Muscle of arm (tissue), 12 donors: ENCODE measurements around the gene EZH2. TPM values are rescaled to one million over a fixed set of nuclear protein-coding genes. Genes with fewer than 3 reads are reported as not detected.

ENCODE experiments used
- DNase-seq: peaks from one replicate; pipeline ENCODE4 v3.0.0-alpha.2; 2013
- polyA plus RNA-seq, 12 donors: library from polyadenylated mRNA; unstranded; fragments of 120-200 nt; gene quantifications; one replicate each; pipeline ENCODE4 v1.2.1, GENCODE V29; 2013; ENCODE audit not compliant: insufficient read length in 12 of 12

The EZH2 gene
- polyA plus RNA-seq, 12 donors: 15.3 to 44.6 (median 26.0) TPM; not detected in 1

DNA sequence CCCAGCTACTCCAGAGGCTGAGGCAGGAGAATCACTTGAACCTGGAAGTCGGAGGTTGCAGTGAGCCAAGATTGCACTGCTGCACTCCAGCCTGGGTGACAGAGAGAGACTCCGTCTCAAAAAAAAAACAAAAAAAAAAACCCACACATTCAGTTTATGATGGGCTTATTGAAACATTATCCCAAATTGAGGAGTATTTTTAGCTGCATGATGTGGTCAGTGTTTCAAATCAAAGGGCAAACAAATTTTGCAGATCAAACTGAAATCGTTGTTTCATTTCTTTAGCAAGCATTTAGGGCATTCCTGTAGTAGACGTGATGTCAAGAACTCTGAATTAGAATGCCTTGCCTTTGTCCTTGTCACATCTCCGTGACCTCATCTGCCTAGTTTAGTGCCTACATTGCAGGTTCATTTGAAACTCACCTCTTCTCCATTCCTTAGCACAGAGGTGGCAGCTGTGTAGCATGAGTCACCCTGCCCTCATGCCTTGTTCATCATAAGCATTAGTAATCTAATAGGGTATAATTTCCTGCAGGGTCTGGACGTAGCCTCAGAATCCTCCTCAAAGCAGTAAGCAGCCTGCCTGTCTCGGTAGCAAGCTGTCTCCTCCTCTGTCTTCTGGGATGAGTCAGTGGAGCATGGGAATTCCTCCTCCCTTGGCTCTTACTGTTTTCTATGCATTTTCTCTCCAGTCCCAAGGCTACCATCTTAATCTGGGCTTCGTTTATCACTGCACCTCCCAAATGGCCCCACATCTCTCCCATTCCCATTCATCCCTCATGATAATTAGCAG, 111.6 kb downstream of the EZH2 start:
- DNase-seq: no peak

GRCh38 chr7:148770004-148770403, 114.1 kb downstream of the EZH2 start:
- DNase-seq: no peak

DNA sequence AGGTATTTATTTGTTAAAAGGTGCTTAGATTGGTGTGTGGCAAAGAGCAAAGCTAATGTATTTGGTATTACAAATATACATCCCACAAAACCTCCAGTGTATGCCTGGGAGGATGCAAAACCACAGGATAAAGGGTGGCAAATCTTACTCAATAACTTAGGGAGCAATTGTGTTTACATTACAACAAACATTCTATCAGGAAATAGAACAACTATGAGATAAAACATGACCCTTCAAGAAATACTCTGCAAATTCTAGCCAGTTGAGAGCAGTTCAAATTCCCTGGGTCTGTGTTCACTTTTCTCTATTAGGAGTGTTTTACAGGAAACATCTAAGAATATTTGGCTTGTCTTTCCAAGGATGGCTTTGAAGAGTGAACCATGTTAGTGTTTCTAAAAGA, 120.5 kb downstream of the EZH2 start:
- DNase-seq: no peak

DNA sequence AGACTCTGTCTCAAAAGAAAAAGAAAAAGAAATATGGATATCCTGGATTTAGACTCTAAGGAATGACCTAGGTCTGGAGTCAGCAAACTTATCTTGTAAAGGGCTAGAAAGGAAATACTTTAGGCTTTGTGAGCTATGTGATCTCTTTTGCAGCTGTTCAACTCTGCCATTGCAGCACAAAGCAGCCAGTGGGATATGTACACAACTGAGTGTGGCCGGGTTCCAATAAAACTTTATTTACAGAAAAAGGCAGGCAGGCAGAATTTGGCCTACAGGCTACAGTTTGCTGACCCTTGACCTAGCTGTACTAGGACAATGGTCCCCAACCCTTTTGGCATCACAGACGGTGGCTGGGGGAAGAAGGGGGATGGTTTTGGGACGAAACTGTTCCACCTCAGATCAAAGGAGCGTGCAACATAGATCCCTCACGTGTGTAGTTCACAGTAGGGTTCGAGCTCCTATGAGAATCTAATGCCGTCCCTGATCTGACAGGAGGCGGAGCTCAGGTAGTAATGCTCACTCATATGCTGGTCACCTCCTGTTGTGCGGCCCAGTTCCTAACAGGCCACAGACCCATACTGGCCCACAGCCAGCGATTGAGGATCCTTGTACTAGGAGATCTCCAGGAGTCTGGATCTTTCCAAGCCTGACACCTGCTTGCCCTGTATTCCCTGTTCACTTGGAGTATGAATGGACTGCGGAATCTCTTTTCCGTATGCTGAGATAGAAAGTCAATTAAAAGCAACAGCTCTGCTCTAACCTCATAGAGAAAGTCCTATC, 122.4 kb downstream of the EZH2 start:
- DNase-seq: no peak

Other genes starting within 250 kb of the EZH2 start
- 10 to 100 TPM in 11 of 12 donors, not detected in 1; 24.8 to 61.8 (median 53.7) TPM for gene CUL1, start 185.4 kb downstream of the EZH2 start, polyA plus RNA-seq
- gene PDIA4, start 144.2 kb upstream of the EZH2 start, polyA plus RNA-seq: 10 to 100 TPM in 11 of 12 donors, not detected in 1; 56.5 to 91.6 (median 73.8) TPM
- 1 to 10 TPM in 10 of 12 donors, not detected in 2; 3.2 to 6.8 (median 4.4) TPM for gene ZNF786, start 206.4 kb upstream of the EZH2 start, polyA plus RNA-seq
- gene ZNF425, start 242.0 kb upstream of the EZH2 start, polyA plus RNA-seq: 1 to 10 TPM in 11 of 12 donors, not detected in 1; 3.7 to 5.7 (median 4.1) TPM